ENCODE results near the gene PDIA2.

PDIA2 gene

GRCh38 chr16:280005-280460, 2.9 kb upstream of the PDIA2 start:
- H3K27ac ChIP-seq (ENCODE audit: insufficient read depth, low read depth, low read length, poor library complexity, severe bottlenecking) = no peak overlapping the region
- H3K4me3 ChIP-seq (ENCODE audit: insufficient read depth, low read depth, low read length) = no peak overlapping the region
- H3K4me1 ChIP-seq (ENCODE audit: control insufficient read depth, insufficient read depth, low read length) = peaks cover 7% of the 10 kb centered on the region
- no peaks in the 10 kb centered on the region for H3K9me3 ChIP-seq (ENCODE audit: control insufficient read depth, low read length)
- no peaks in the 10 kb centered on the region for H3K36me3 ChIP-seq (ENCODE audit: control insufficient read depth, insufficient read depth, low read length)
- 10% methylated on average over 47 of the region's 47 CpGs for WGBS, 2 experiments
- H3K27me3 ChIP-seq (ENCODE audit: control insufficient read depth, insufficient read depth, low read length, poor library complexity, severe bottlenecking) = peaks cover 59% of the 10 kb centered on the region

- Histone ChIP-seq H3K27me3 (ENCODE audit: control insufficient read depth, insufficient read depth, low read length, poor library complexity, severe bottlenecking) (peaks cover 54% of the 10 kb centered on the region), H3K36me3 (ENCODE audit: control insufficient read depth, insufficient read depth, low read length) (no peaks in the 10 kb centered on the region), H3K4me1 (ENCODE audit: control insufficient read depth, insufficient read depth, low read length) (peaks cover 7% of the 10 kb centered on the region), H3K4me3 (ENCODE audit: insufficient read depth, low read depth, low read length) (peak within 1 kb of the TSS; percentile 45), H3K9me3 (ENCODE audit: control insufficient read depth, low read length) (no peaks in the 10 kb centered on the region), H3K27ac (ENCODE audit: insufficient read depth, low read depth, low read length, poor library complexity, severe bottlenecking) (no peak within 1 kb of the TSS)
- 1% methylated on average over 54 of the region's 54 CpGs for WGBS, 2 experiments
Observed at GRCh38 chr16:280552-280951, 2.4 kb upstream of the PDIA2 start, which contains the start of gene ARHGDIG. Gene ARHGDIG, plus strand, starts transcription at chr16:280591. Its CDS starts 90 bp downstream, at chr16:280681.

- H3K27me3 ChIP-seq (ENCODE audit: control insufficient read depth, insufficient read depth, low read length, poor library complexity, severe bottlenecking) = peaks cover 49% of the 10 kb centered on the region
- no peaks in the 10 kb centered on the region for H3K36me3 ChIP-seq (ENCODE audit: control insufficient read depth, insufficient read depth, low read length)
- 67 to 68% methylated on average over 27 of the region's 27 CpGs for WGBS, 2 experiments
- H3K4me3 ChIP-seq (ENCODE audit: insufficient read depth, low read depth, low read length) = peak overlapping the region; percentile 45
- no peak overlapping the region for H3K27ac ChIP-seq (ENCODE audit: insufficient read depth, low read depth, low read length, poor library complexity, severe bottlenecking)
- no peaks in the 10 kb centered on the region for H3K9me3 ChIP-seq (ENCODE audit: control insufficient read depth, low read length)
- H3K4me1 ChIP-seq (ENCODE audit: control insufficient read depth, insufficient read depth, low read length) = peaks cover 7% of the 10 kb centered on the region
Observed at GRCh38 chr16:280991-281659, 1.8 kb upstream of the PDIA2 start.

GRCh38 chr16:281660-282255, 1.2 kb upstream of the PDIA2 start:
- no peak overlapping the region for H3K27ac ChIP-seq (ENCODE audit: insufficient read depth, low read depth, low read length, poor library complexity, severe bottlenecking)
- H3K9me3 ChIP-seq (ENCODE audit: control insufficient read depth, low read length) = no peaks in the 10 kb centered on the region
- H3K4me1 ChIP-seq (ENCODE audit: control insufficient read depth, insufficient read depth, low read length) = peaks cover 7% of the 10 kb centered on the region
- H3K4me3 ChIP-seq (ENCODE audit: insufficient read depth, low read depth, low read length) = no peak overlapping the region
- 90% methylated on average over 25 of the region's 25 CpGs for WGBS, 2 experiments
- peaks cover 5% of the 10 kb centered on the region for H3K36me3 ChIP-seq (ENCODE audit: control insufficient read depth, insufficient read depth, low read length)
- peaks cover 42% of the 10 kb centered on the region for H3K27me3 ChIP-seq (ENCODE audit: control insufficient read depth, insufficient read depth, low read length, poor library complexity, severe bottlenecking)

GRCh38 chr16:282491-282890, 473 bp upstream of the PDIA2 start:
- no peaks in the 10 kb centered on the region for H3K9me3 ChIP-seq (ENCODE audit: control insufficient read depth, low read length)
- peaks cover 6% of the 10 kb centered on the region for H3K36me3 ChIP-seq (ENCODE audit: control insufficient read depth, insufficient read depth, low read length)
- peaks cover 7% of the 10 kb centered on the region for H3K4me1 ChIP-seq (ENCODE audit: control insufficient read depth, insufficient read depth, low read length)
- WGBS, 2 experiments = 94% methylated on average over 22 of the region's 22 CpGs
- H3K27ac ChIP-seq (ENCODE audit: insufficient read depth, low read depth, low read length, poor library complexity, severe bottlenecking) = no peak overlapping the region
- no peak overlapping the region for H3K4me3 ChIP-seq (ENCODE audit: insufficient read depth, low read depth, low read length)
- H3K27me3 ChIP-seq (ENCODE audit: control insufficient read depth, insufficient read depth, low read length, poor library complexity, severe bottlenecking) = peaks cover 36% of the 10 kb centered on the region

GRCh38 chr16:284204-285120, 1.5 kb downstream of the PDIA2 start:
- peaks cover 24% of the 10 kb centered on the region for H3K27me3 ChIP-seq (ENCODE audit: control insufficient read depth, insufficient read depth, low read length, poor library complexity, severe bottlenecking)
- H3K36me3 ChIP-seq (ENCODE audit: control insufficient read depth, insufficient read depth, low read length) = peaks cover 16% of the 10 kb centered on the region
- no peaks in the 10 kb centered on the region for H3K9me3 ChIP-seq (ENCODE audit: control insufficient read depth, low read length)
- no peak overlapping the region for H3K27ac ChIP-seq (ENCODE audit: insufficient read depth, low read depth, low read length, poor library complexity, severe bottlenecking)
- H3K4me3 ChIP-seq (ENCODE audit: insufficient read depth, low read depth, low read length) = no peak overlapping the region
- peaks cover 7% of the 10 kb centered on the region for H3K4me1 ChIP-seq (ENCODE audit: control insufficient read depth, insufficient read depth, low read length)
- WGBS, 2 experiments = 95% methylated on average over 52 of the region's 52 CpGs

GRCh38 chr16:285146-286055, 2.4 kb downstream of the PDIA2 start:
- peaks cover 21% of the 10 kb centered on the region for H3K36me3 ChIP-seq (ENCODE audit: control insufficient read depth, insufficient read depth, low read length)
- 94 to 95% methylated on average over 43 to 46 of the region's 48 CpGs for WGBS, 2 experiments

GRCh38 chr16:286491-287297, 3.7 kb downstream of the PDIA2 start:
- peaks cover 4% of the 10 kb centered on the region for H3K27me3 ChIP-seq (ENCODE audit: control insufficient read depth, insufficient read depth, low read length, poor library complexity, severe bottlenecking)
- 92 to 93% methylated on average over 22 of the region's 22 CpGs for WGBS, 2 experiments
- H3K27ac ChIP-seq (ENCODE audit: insufficient read depth, low read depth, low read length, poor library complexity, severe bottlenecking) = no peak overlapping the region
- H3K4me3 ChIP-seq (ENCODE audit: insufficient read depth, low read depth, low read length) = no peak overlapping the region
- H3K36me3 ChIP-seq (ENCODE audit: control insufficient read depth, insufficient read depth, low read length) = peaks cover 21% of the 10 kb centered on the region
- no peaks in the 10 kb centered on the region for H3K4me1 ChIP-seq (ENCODE audit: control insufficient read depth, insufficient read depth, low read length)
- H3K9me3 ChIP-seq (ENCODE audit: control insufficient read depth, low read length) = no peaks in the 10 kb centered on the region

More at GRCh38 chr16:285146-286055, 2.4 kb downstream of the PDIA2 start:
- Histone ChIP-seq H3K4me1 (ENCODE audit: control insufficient read depth, insufficient read depth, low read length) (peaks cover 7% of the 10 kb centered on the region), H3K27me3 (ENCODE audit: control insufficient read depth, insufficient read depth, low read length, poor library complexity, severe bottlenecking) (peaks cover 16% of the 10 kb centered on the region), H3K4me3 (ENCODE audit: insufficient read depth, low read depth, low read length) (no peak overlapping the region), H3K27ac (ENCODE audit: insufficient read depth, low read depth, low read length, poor library complexity, severe bottlenecking) (no peak overlapping the region), H3K9me3 (ENCODE audit: control insufficient read depth, low read length) (no peaks in the 10 kb centered on the region)

- Histone ChIP-seq H3K36me3 (ENCODE audit: control insufficient read depth, insufficient read depth, low read length) (peaks cover 23% of the 10 kb centered on the region), H3K4me3 (ENCODE audit: insufficient read depth, low read depth, low read length) (no peak overlapping the region), H3K9me3 (ENCODE audit: control insufficient read depth, low read length) (no peaks in the 10 kb centered on the region), H3K4me1 (ENCODE audit: control insufficient read depth, insufficient read depth, low read length) (no peaks in the 10 kb centered on the region), H3K27ac (ENCODE audit: insufficient read depth, low read depth, low read length, poor library complexity, severe bottlenecking) (no peak overlapping the region), H3K27me3 (ENCODE audit: control insufficient read depth, insufficient read depth, low read length, poor library complexity, severe bottlenecking) (no peaks in the 10 kb centered on the region)
- whole genome bisulfite sequencing, 2 experiments = 91 to 93% methylated on average over 16 of the region's 16 CpGs
Observed at GRCh38 chr16:287298-287811, 4.4 kb downstream of the PDIA2 start.

Measured in ectodermal cell (in vitro differentiated cells).